Measurements from ENCODE around the gene ARHGEF12.
A peak's percentile ranks its signal among the peaks of the same experiment; 100 is the strongest.

The ARHGEF12 gene

DNA sequence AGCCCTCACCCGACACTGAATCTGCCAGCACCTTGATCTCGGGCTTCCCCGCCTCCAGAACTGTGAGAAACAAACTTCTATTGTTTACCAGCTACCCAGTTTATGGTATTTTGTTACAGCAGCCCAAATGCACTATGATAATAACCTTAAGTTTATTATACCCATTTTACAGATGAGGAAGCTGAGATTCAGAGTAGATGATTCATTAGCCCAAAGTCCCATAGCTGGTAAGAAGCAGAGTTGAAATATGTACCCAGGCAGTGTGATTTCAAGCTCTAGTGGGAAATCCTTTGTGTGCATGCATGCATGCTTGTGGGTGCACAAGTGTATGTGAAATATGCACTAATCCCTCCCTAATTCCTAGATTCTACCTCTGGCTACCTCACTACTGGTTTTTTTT lies 183.3 kb downstream of the ARHGEF12 start:
- Histone ChIP-seq H3K4me1 (no peaks in the 10 kb centered on the region), H3K27ac (no peak overlapping the region), H3K4me3 (no peak overlapping the region), H3K36me3 (no peaks in the 10 kb centered on the region), H3K27me3 (peaks cover 0 to 46% of the 10 kb centered on the region in 2 donors), H3K9me3 (no peaks in the 10 kb centered on the region)
- TF ChIP-seq CTCF (IDR thresholded peaks at IDR 0.05) = no peak
- intact Hi-C loops (cut with DNase I; ENCODE audit: low total_unique reads) = loop anchor here (10.0 kb wide), 2 partner anchors 265 to 675 kb away; no protein-coding TSS in a partner anchor
- DNase-seq = no peak

DNA sequence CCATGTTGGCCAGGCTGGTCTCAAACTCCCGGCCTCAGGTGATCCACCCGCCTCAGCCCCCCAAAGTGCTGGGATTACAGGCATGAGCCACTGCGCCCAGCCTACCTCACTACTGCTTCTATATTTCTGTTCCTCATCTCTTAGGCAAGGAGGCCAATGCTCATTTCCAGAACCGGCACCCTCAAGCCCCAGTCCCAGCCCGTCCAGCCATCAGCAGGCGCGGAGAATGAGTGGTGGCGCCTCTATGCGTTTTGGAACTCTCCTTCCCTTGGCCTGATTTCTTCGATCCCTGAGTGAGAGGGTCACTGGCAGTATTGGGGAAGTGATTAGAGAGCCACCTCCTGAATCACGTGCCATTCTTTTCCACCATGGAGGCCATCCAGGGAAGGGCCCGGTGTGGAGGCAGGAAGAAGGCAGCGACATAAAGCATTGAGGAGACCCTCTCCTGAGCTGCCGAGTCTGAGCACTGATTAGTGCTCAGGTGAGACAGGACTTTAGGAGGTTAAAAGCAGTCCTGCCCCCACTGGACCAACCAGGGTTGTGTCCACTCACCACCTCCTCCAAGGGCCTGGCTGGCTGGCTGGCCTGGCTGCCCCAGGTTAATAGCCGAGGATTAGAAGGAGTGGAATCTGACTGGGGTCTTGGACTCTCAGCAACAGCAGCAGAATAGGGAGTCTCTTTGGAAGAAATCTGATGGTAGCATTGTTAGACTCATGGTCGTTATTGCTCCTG lies 184.0 kb downstream of the ARHGEF12 start:
- Histone ChIP-seq H3K4me3 (no peak overlapping the region), H3K27me3 (peaks cover 0 to 46% of the 10 kb centered on the region in 2 donors), H3K4me1 (no peaks in the 10 kb centered on the region), H3K36me3 (no peaks in the 10 kb centered on the region), H3K9me3 (no peaks in the 10 kb centered on the region), H3K27ac (no peak overlapping the region)
- no peak for TF ChIP-seq CTCF (IDR thresholded peaks at IDR 0.05)
- intact Hi-C loops (cut with DNase I; ENCODE audit: low total_unique reads) = loop anchor here (5.0 kb wide), 1 partner anchor 167 kb away; no protein-coding TSS in a partner anchor
- DNase-seq = peak in 1 of 2 donors; percentile 27

- H3K36me3 ChIP-seq = no peaks in the 10 kb centered on the region
- intact Hi-C loops (cut with DNase I; ENCODE audit: low total_unique reads) = loop anchor here (5.0 kb wide), 1 partner anchor 166 kb away; no protein-coding TSS in a partner anchor
- no peaks in the 10 kb centered on the region for H3K9me3 ChIP-seq
- no peak overlapping the region for H3K4me3 ChIP-seq
- peaks cover 0 to 44% of the 10 kb centered on the region in 2 donors for H3K27me3 ChIP-seq
- no peak overlapping the region for H3K27ac ChIP-seq
- no peak for TF ChIP-seq CTCF (IDR thresholded peaks at IDR 0.05)
- no peaks in the 10 kb centered on the region for H3K4me1 ChIP-seq
- DNase-seq = peak in 1 of 2 donors; percentile 20
Observed at GRCh38 chr11:120521176-120521575, 185.0 kb downstream of the ARHGEF12 start.

- H3K4me3 ChIP-seq = no peak overlapping the region
- no peak for DNase-seq
- no peak for TF ChIP-seq CTCF (IDR thresholded peaks at IDR 0.05)
- peaks cover 0 to 2% (median 1%) of the 10 kb centered on the region in 4 donors for H3K4me1 ChIP-seq
- intact Hi-C loops (cut with DNase I; ENCODE audit: low total_unique reads) = loop anchor here (5.0 kb wide), 1 partner anchor 165 kb away; no protein-coding TSS in a partner anchor
- peaks cover 0 to 40% of the 10 kb centered on the region in 2 donors for H3K27me3 ChIP-seq
- H3K36me3 ChIP-seq = no peaks in the 10 kb centered on the region
- H3K27ac ChIP-seq = no peak overlapping the region
- no peaks in the 10 kb centered on the region for H3K9me3 ChIP-seq
Observed at GRCh38 chr11:120522021-120522420, 185.8 kb downstream of the ARHGEF12 start.

DNA sequence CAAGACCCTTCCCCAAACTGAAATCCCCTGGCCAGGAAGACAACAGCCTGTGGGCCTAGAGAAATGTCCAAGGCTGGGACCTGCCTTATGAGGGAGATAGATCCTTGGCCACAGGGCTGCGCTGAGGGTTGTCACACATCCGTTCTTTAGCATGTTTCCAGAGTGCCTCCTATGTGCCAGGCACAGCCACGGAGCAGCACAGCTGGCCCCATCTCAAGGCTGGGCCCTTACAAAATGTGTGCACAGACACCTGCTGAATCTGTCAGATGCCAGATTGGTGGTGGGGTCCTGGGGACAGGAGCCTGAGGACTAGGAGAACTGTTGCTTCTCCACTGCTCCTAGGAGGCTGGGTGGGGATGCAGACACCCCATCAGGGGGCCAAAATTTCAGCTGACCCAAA lies 186.5 kb downstream of the ARHGEF12 start:
- DNase-seq = peak in 1 of 2 donors; percentile 35
- no peaks in the 10 kb centered on the region for H3K9me3 ChIP-seq
- peaks cover 0 to 43% of the 10 kb centered on the region in 2 donors for H3K27me3 ChIP-seq
- TF ChIP-seq CTCF (IDR thresholded peaks at IDR 0.05) = no peak
- intact Hi-C loops (cut with DNase I; ENCODE audit: low total_unique reads) = loop anchor here (5.0 kb wide), 1 partner anchor 165 kb away; no protein-coding TSS in a partner anchor
- no peak overlapping the region for H3K27ac ChIP-seq
- H3K4me3 ChIP-seq = no peak overlapping the region
- H3K36me3 ChIP-seq = no peaks in the 10 kb centered on the region
- H3K4me1 ChIP-seq = peaks cover 0 to 8% (median 3%) of the 10 kb centered on the region in 4 donors
